Activated B cell treated with CpG ODN at 0.5 μM for 24 hours (primary cell): Measurements from ENCODE around the gene XPR1. TPM values are rescaled to one million over a fixed set of nuclear protein-coding genes. Genes with fewer than 3 reads are reported as not detected.

Experiments used
- ATAC-seq: fragments of 200-7000 bp; cut with Tn5 transposase; one replicate; pipeline ENCODE4 v1.10.0; 2021; ENCODE audit warnings: low read depth, mild to moderate bottlenecking, moderate library complexity
- CTCF ChIA-PET: fragments of 350-600 bp; sonication (Branson Sonifier 250); formaldehyde crosslinking; loops from one replicate; lab custom pipeline; 2021; ENCODE audit warnings: antibody characterized with exemption; lab: Charles Lee
- POLR2A ChIA-PET: fragments of 350-600 bp; sonication (Branson Sonifier 250); formaldehyde crosslinking; loops from one replicate; lab custom pipeline; 2021; ENCODE audit warnings: antibody characterized with exemption; lab: Charles Lee
- DNase-seq: peaks from one replicate; pipeline ENCODE4 v3.0.0; 2022
- H3K27ac Mint-ChIP-seq: one replicate; pipeline ENCODE4 v1.8.0; 2020; ENCODE audit warnings: mixed read lengths
- H3K27me3 Mint-ChIP-seq: one replicate; pipeline ENCODE4 v1.8.0; 2021; ENCODE audit warnings: mixed read lengths
- H3K36me3 Mint-ChIP-seq: one replicate; pipeline ENCODE4 v1.8.0; 2021; ENCODE audit warnings: low read depth, mixed read lengths
- H3K4me1 Mint-ChIP-seq: one replicate; pipeline ENCODE4 v1.8.0; 2021; ENCODE audit warnings: mixed read lengths
- H3K4me3 Mint-ChIP-seq: one replicate; pipeline ENCODE4 v1.8.0; 2020; ENCODE audit warnings: mild to moderate bottlenecking, mixed read lengths
- H3K9me3 Mint-ChIP-seq: one replicate; pipeline ENCODE4 v1.8.0; 2020; ENCODE audit warnings: mixed read lengths
- intact Hi-C: fragments of 100-400 bp; cut with micrococcal nuclease; formaldehyde crosslinking; loops from one replicate; pipeline ENCODE4 v1.15.1; 2024
- total RNA-seq: library from RNA; stranded (reverse); gene quantifications from 2 replicates; pipeline ENCODE4 v1.2.3, GENCODE V29; 2022
- TF ChIP-seq, protein P1 (sequence below): fragments of 200-600 bp; IDR thresholded peaks from one replicate; pipeline ENCODE4 v1.8.0; 2022; ENCODE audit warnings: antibody characterized with exemption, mild to moderate bottlenecking

Gene XPR1
- total RNA-seq, 1 donor from 2014 or later: 20.4 TPM

DNA sequence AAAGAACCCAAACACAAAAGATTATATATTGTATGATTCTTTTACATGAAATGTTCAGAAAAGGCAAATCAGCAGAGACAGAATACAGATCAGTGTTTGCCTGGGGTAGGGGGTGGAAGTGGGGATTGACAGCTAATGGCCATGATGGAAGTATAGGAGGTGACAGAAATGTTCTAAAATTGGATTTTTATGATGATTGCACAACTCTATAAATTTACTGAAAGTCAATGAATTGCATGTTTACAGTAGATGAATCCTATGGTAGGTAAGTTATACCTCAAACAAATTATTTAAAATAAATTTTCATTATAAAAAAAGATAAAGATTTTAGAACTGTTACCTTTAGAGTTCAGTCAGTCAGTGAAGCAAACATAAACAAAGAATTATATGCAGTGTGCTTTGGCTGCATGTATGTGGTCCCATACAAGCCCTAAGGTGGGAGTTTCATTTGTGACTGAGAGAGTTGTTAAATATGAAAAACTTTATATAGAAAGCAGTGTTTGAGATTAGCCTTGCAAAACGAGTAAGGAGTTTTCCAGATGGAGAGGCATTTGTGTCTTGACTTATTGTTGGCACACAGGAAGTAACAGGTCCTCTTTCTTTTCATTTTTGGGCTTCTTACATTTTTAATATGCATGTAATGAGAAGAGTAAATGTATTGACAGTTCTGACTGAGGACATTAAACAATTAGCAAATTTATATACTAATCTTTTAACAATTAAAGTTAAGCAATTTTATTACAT, 165.2 kb downstream of the XPR1 start:
- ChIA-PET POLR2A (no interaction called here), CTCF (no interaction called here)
- no peak for DNase-seq
- no peak for ATAC-seq
- no peaks in the 10 kb centered on the region for H3K9me3 Mint-ChIP-seq
- peaks cover 4% of the 10 kb centered on the region for H3K36me3 Mint-ChIP-seq
- H3K27me3 Mint-ChIP-seq: no peaks in the 10 kb centered on the region
- TF ChIP-seq, protein P1, sequence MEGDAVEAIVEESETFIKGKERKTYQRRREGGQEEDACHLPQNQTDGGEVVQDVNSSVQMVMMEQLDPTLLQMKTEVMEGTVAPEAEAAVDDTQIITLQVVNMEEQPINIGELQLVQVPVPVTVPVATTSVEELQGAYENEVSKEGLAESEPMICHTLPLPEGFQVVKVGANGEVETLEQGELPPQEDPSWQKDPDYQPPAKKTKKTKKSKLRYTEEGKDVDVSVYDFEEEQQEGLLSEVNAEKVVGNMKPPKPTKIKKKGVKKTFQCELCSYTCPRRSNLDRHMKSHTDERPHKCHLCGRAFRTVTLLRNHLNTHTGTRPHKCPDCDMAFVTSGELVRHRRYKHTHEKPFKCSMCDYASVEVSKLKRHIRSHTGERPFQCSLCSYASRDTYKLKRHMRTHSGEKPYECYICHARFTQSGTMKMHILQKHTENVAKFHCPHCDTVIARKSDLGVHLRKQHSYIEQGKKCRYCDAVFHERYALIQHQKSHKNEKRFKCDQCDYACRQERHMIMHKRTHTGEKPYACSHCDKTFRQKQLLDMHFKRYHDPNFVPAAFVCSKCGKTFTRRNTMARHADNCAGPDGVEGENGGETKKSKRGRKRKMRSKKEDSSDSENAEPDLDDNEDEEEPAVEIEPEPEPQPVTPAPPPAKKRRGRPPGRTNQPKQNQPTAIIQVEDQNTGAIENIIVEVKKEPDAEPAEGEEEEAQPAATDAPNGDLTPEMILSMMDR: no peak
- intact Hi-C loops: no loop called here
- peaks cover 4% of the 10 kb centered on the region for H3K4me1 Mint-ChIP-seq
- no peak overlapping the region for H3K27ac Mint-ChIP-seq
- H3K4me3 Mint-ChIP-seq: no peak overlapping the region

DNA sequence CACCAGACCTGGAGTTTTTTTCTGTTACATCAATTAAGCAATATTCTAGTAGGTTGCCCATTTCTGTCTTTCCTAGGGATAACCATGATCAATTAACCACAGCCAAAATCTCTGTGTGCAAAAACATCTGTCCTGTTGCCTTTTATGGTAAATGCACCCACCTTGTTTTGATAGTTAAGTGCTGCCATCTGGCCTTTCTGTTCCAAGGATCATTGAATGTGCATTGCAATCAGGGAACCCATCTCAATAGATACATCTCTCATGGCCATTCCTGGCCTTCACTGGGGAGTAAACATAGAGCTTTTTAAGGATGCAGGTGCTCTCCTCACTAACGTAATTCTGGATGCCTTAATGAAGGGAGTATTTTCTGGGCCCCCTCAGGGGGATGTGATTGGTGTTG, 169.1 kb downstream of the XPR1 start:
- no peak overlapping the region for H3K27ac Mint-ChIP-seq

DNA sequence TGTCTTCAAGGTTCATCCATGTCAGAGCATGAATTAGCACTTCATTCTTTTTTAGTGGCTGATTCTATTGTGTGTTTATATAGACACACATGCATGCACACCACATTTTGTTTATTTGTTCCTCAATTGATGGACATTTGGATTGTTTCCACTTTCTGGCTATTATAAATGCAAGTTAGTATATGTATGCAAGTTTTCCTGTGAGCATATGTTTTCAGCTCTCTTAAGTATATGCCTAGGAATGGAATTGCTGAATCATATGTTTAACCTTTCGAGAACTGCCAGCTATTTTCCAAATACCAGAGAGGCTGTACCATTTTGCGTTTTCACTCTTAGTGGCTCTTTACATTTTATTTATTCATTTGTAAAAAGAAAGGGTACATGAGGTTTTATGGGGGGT, 171.0 kb downstream of the XPR1 start:
- ATAC-seq (no peak), DNase-seq (no peak)
- TF ChIP-seq, protein P1: no peak
- intact Hi-C loops: no loop called here
- POLR2A ChIA-PET: no interaction called here
- H3K27me3 Mint-ChIP-seq: no peaks in the 10 kb centered on the region
- H3K9me3 Mint-ChIP-seq: no peaks in the 10 kb centered on the region
- H3K4me1 Mint-ChIP-seq: peaks cover 6% of the 10 kb centered on the region
- H3K27ac Mint-ChIP-seq: no peak overlapping the region
- H3K36me3 Mint-ChIP-seq: peaks cover 28% of the 10 kb centered on the region
- no peak overlapping the region for H3K4me3 Mint-ChIP-seq
- CTCF ChIA-PET: no interaction called here

More for the DNA sequence above, 169.1 kb downstream of the XPR1 start:
- Mint-ChIP-seq H3K4me1 (peaks cover 6% of the 10 kb centered on the region), H3K36me3 (peaks cover 14% of the 10 kb centered on the region), H3K27me3 (no peaks in the 10 kb centered on the region), H3K4me3 (no peak overlapping the region), H3K9me3 (no peaks in the 10 kb centered on the region)
- DNase-seq (no peak), ATAC-seq (no peak)
- ChIA-PET CTCF (no interaction called here), POLR2A (no interaction called here)
- TF ChIP-seq, protein P1: no peak
- intact Hi-C loops: no loop called here

DNA sequence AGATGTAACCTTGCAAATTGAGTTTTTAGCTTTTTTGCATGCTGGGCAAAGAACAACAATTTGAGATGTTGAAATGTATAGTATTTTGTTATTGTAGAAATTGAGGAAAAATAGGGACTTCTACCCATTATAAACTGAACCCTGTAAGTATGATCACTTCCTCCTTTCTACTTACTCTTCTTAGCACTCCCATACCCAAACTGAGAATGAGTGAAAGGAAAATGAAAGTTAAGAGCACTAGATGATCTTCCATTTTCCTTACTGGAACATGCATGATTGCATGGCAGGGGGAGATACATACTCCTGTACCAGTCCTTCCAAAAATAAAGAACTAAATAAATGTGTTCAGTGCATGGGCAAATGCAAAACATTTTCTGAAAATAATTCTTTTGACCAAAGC, 173.5 kb downstream of the XPR1 start:
- ATAC-seq (no peak), DNase-seq (no peak)
- POLR2A ChIA-PET: interaction anchor here (0.6 kb wide), 1 partner anchor 284 kb away, joined by 7 read pairs; no protein-coding TSS in a partner anchor
- Mint-ChIP-seq H3K4me3 (no peak overlapping the region), H3K4me1 (peaks cover 6% of the 10 kb centered on the region), H3K27me3 (no peaks in the 10 kb centered on the region), H3K36me3 (peaks cover 42% of the 10 kb centered on the region), H3K9me3 (no peaks in the 10 kb centered on the region), H3K27ac (no peak overlapping the region)
- TF ChIP-seq, protein P1: no peak
- CTCF ChIA-PET: no interaction called here
- intact Hi-C loops: no loop called here

DNA sequence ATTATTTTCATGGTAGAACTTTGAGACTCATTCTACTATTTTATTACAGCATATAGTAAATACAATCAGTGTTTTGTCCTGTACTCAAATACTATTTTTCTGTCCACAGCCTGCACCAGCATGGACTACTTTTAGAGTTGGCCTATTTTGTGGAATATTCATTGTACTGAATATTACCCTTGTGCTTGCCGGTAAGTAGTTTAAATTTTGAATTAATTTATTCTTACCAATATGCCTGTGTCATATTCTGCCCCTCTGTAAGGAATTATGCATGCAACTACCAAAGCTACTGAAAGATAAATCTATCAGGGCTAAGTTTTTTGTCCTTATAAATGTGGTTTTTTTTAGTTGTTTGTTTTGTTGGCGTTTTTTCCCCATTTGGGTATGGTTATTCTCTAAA, 179.5 kb downstream of the XPR1 start:
- Mint-ChIP-seq H3K27me3 (no peaks in the 10 kb centered on the region), H3K4me3 (no peak overlapping the region), H3K4me1 (no peaks in the 10 kb centered on the region), H3K36me3 (peaks cover 62% of the 10 kb centered on the region), H3K27ac (no peak overlapping the region), H3K9me3 (no peaks in the 10 kb centered on the region)
- no peak for ATAC-seq
- TF ChIP-seq, protein P1: no peak
- ChIA-PET POLR2A (no interaction called here), CTCF (no interaction called here)
- intact Hi-C loops: no loop called here
- DNase-seq: no peak
